HepG2 (cell line): ENCODE measurements around the gene COBLL1. TPM values are rescaled to one million over a fixed set of nuclear protein-coding genes. Genes with fewer than 3 reads are reported as not detected.

Source experiments
- CEBPB ChIP-seq: IDR thresholded peaks from 2 replicates; pipeline ENCODE4 v1.6.1; 2011; ENCODE audit warnings: low read depth, low read length, improper control_type of control experiment, borderline replicate concordance
- DBP ChIP-seq: sonication (generic); formaldehyde crosslinking; IDR thresholded peaks from 2 replicates; pipeline ENCODE4 v1.4.0; 2020; ENCODE audit warnings: missing genetic modification reagents; ENCODE audit errors: not compliant biosample characterization
- MIXL1 ChIP-seq: IDR thresholded peaks from 2 replicates; pipeline ENCODE4 v1.6.1; 2016
- MYNN ChIP-seq: sonication (generic); formaldehyde crosslinking; IDR thresholded peaks from 2 replicates; pipeline ENCODE4 v1.4.0; 2020; ENCODE audit warnings: mild to moderate bottlenecking, low read depth, missing genetic modification reagents
- NFE2 ChIP-seq: sonication (generic); formaldehyde crosslinking; IDR thresholded peaks from 2 replicates; pipeline ENCODE4 v1.4.0; 2020; ENCODE audit warnings: missing genetic modification reagents
- NR1H2 ChIP-seq: sonication (generic); formaldehyde crosslinking; IDR thresholded peaks from 2 replicates; pipeline ENCODE4 v1.8.1; 2022; ENCODE audit warnings: low read depth, missing genetic modification reagents, borderline replicate concordance
- PAX8 ChIP-seq: sonication (generic); formaldehyde crosslinking; IDR thresholded peaks from 2 replicates; pipeline ENCODE4 v1.8.0; 2022; ENCODE audit warnings: mild to moderate bottlenecking, missing genetic modification reagents, borderline replicate concordance
- PITX1 ChIP-seq: sonication (generic); formaldehyde crosslinking; IDR thresholded peaks from 2 replicates; pipeline ENCODE4 v1.5.1; 2020; ENCODE audit warnings: mild to moderate bottlenecking, missing genetic modification reagents
- REXO4 ChIP-seq: sonication (generic); formaldehyde crosslinking; IDR thresholded peaks from 2 replicates; pipeline ENCODE4 v1.8.0; 2022; ENCODE audit warnings: missing genetic modification reagents, mild to moderate bottlenecking, borderline replicate concordance
- SMC3 ChIP-seq: IDR thresholded peaks from 2 replicates; pipeline ENCODE4 v1.6.1; 2011; ENCODE audit warnings: low read length, improper control_type of control experiment
- TEF ChIP-seq: sonication (generic); formaldehyde crosslinking; IDR thresholded peaks from 2 replicates; pipeline ENCODE4 v1.5.0; 2020; ENCODE audit warnings: missing genetic modification reagents
- ZBTB8A ChIP-seq: sonication (generic); formaldehyde crosslinking; IDR thresholded peaks from 2 replicates; pipeline ENCODE4 v1.4.0; 2020; ENCODE audit warnings: mild to moderate bottlenecking, low read depth, missing genetic modification reagents, borderline replicate concordance
- ZKSCAN1 ChIP-seq: fragments of 150-350 bp; IDR thresholded peaks from 2 replicates; pipeline ENCODE4 v1.6.1; 2014; ENCODE audit warnings: low read length
- ZNF276 ChIP-seq: sonication (generic); formaldehyde crosslinking; IDR thresholded peaks from 2 replicates; pipeline ENCODE4 v1.4.0; 2020; ENCODE audit warnings: mild to moderate bottlenecking, low read depth, missing genetic modification reagents
- ZNF510 ChIP-seq: sonication (generic); formaldehyde crosslinking; IDR thresholded peaks from 2 replicates; pipeline ENCODE4 v1.4.0; 2020; ENCODE audit warnings: low read depth, mild to moderate bottlenecking, missing genetic modification reagents
- ZNF790 ChIP-seq: sonication (generic); formaldehyde crosslinking; IDR thresholded peaks from 2 replicates; pipeline ENCODE4 v1.8.0; 2022; ENCODE audit warnings: missing genetic modification reagents, mild to moderate bottlenecking, borderline replicate concordance
- polyA plus RNA-seq, 8 experiments: library from polyadenylated mRNA; depleted of rRNA in 3 of 8; stranded (reverse) in 7 of 8; unstranded in 1 of 8; fragments of >200 nt; fragmentation: Illumina TruSeq in 4 of 8; extraction: Trizol in 4 of 8; gene quantifications; 2 replicates each; pipeline versions ENCODE4 v1.2.1 to v1.2.3, GENCODE V29; 2011 to 2016; ENCODE audit warnings: low read depth in 4 of 8, missing spikeins in 1 of 8, mixed read lengths in 1 of 8; ENCODE audit not compliant: insufficient read depth in 1 of 8
- total RNA-seq, 5 experiments: library from RNA; depleted of rRNA; stranded (reverse); fragments of >200 nt; fragmentation: Illumina TruSeq; extraction: Trizol; gene quantifications; 2 replicates each; pipeline ENCODE4 v1.2.3, GENCODE V29; 2016; ENCODE audit warnings: low read depth in 1 of 5
- TF ChIP-seq, protein P1 (sequence below): sonication (generic); formaldehyde crosslinking; IDR thresholded peaks from 2 replicates; pipeline ENCODE4 v1.8.0; 2022; ENCODE audit warnings: missing genetic modification reagents, low read depth, mild to moderate bottlenecking, borderline replicate concordance
- TF ChIP-seq, protein P2 (sequence below): sonication (generic); formaldehyde crosslinking; IDR thresholded peaks from 2 replicates; pipeline ENCODE4 v1.4.0; 2020; ENCODE audit warnings: missing genetic modification reagents

The COBLL1 gene
- total and polyA plus RNA-seq, 2 of the 13 experiments (the other 11 are each of a cell fraction or from before 2014, with no cell fraction given), result 32.6 to 86.8 TPM

DNA sequence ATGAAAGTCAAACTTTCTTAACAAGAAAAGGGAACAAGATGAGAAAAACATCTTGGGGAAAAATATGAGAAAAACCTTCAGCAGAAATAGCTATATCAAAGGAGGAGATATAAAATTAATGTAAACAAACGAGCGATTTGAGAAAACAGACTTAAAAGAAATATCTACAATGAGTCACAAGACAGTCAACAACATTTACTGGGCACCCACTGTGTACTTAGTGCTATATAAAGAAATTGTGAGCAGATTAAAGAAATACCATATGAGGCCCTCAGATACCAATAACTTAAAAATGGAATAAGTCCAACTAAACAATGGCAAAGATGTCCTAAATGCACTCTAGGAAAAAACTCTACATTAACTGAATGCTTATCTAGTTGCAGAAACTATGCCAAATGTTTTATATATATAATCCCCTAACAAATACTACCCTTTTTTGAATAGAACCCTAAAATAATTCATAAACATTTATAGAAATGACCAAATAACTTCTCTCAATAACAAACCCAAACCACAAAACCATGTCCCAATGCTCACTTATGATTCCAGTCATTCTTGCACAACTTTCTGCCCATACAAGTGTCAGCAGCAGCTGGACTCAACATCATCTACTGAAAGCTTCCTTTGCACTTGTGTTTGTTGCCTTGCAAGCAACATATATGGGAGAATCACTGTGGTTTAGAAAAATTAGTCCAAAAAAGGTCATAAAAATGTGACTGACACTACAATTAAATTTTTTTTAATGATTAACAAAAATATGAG, 83.5 kb downstream of the COBLL1 start (continued):
- TF ChIP-seq TEF (CRISPR knock-in tag) (no peak), ZNF510 (no peak), MIXL1 (CRISPR knock-in tag) (no peak), ZBTB8A (CRISPR knock-in tag) (no peak), MYNN (CRISPR knock-in tag) (no peak), NFE2 (no peak), DBP (CRISPR knock-in tag) (no peak), ZNF790 (CRISPR knock-in tag) (no peak), CEBPB (peak; percentile 96), PITX1 (no peak), ZKSCAN1 (no peak), NR1H2 (CRISPR knock-in tag) (no peak), ZNF276 (CRISPR knock-in tag) (no peak), PAX8 (CRISPR knock-in tag) (no peak), SMC3 (no peak), REXO4 (no peak)
- TF ChIP-seq, protein P1, sequence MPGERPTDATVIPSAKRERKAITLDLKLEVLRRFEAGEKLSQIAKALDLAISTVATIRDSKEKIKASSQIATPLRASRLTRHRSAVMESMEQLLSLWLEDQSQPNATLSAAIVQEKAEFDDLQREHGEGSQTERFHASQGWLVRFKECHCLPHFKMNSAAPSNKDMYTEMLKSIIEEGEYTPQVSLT (CRISPR knock-in tag), result no peak
- TF ChIP-seq, protein P2, sequence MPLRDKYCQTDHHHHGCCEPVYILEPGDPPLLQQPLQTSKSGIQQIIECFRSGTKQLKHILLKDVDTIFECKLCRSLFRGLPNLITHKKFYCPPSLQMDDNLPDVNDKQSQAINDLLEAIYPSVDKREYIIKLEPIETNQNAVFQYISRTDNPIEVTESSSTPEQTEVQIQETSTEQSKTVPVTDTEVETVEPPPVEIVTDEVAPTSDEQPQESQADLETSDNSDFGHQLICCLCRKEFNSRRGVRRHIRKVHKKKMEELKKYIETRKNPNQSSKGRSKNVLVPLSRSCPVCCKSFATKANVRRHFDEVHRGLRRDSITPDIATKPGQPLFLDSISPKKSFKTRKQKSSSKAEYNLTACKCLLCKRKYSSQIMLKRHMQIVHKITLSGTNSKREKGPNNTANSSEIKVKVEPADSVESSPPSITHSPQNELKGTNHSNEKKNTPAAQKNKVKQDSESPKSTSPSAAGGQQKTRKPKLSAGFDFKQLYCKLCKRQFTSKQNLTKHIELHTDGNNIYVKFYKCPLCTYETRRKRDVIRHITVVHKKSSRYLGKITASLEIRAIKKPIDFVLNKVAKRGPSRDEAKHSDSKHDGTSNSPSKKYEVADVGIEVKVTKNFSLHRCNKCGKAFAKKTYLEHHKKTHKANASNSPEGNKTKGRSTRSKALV (CRISPR knock-in tag), result no peak
